ENCODE measurements around the gene GPRASP2.

DNA sequence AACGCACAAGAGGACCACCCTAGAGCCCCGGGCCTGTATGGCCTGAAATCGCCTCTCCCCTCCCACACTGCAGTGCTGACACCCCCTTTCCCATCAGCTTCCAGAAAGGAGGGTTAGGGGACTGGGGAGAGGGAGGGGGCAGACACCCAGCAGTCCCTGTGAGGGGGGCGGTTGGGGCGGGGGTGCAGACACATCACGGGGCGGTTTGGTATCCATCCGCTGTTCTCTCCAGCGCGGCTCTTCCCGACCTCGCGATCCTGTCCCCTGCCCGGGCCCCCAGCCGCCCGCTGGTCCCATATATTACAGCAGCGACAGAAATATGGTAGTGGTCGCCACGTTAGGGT, 404 bp upstream of the GPRASP2 start:
- TF ChIP-seq POLR2A (IDR thresholded peaks at IDR 0.05; ENCODE audit: low read length) (no peak), GATA1 (IDR thresholded peaks at IDR 0.05; ENCODE audit: low read depth, low read length) (no peak)

Measured in erythroblast (primary cell).